Measurements from ENCODE around the gene PROZ. TPM values are rescaled to one million over a fixed set of nuclear protein-coding genes. Genes with fewer than 3 reads are reported as not detected.
A peak's percentile ranks its signal among the peaks of the same experiment; 100 is the strongest.

Gene PROZ
- total RNA-seq, 1 donor from 2014 or later, result not detected

DNA sequence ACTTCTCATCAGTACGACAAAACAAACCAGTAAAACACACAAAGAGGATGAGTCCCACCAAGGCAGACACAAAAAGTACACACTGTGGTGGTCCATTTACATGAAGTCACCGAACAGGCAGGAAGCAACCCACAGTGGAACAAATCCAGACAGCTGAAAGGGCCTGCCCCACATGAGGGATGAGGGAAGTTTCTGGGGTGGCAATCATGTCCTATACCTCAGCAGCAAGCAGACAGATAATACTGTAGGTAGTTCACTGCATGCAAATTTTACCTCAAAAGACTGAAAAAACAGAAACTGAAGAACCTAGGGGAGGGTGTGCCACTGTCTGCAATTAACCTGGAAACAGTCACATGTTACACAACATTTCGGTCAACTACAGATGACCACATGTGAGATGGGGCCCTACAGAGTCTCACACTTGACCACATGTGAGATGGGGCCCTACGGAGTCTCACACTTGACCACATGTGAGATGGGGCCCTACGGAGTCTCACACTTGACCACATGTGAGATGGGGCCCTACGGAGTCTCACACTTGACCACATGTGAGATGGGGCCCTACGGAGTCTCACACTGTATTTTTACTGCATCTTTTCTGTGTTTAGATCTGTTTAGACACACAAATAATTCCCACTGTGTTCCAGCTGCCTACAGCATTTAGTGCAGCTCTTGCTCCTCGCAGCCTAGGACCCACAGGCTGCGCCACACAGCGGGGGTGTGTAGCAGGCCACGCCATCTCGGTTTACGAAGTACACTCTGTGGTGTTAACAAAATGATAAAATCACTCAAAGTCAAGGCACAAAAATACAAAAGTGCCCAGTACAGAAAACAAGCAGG, 27.8 kb downstream of the PROZ start:
- DNase-seq (no peak), ATAC-seq (peak in 1 of 2 donors; percentile 63)
- peak overlapping the region; percentile 50 for H3K27ac ChIP-seq
- H3K27me3 ChIP-seq (ENCODE audit: low read depth), result no peaks in the 10 kb centered on the region
- no peaks in the 10 kb centered on the region for H3K9me3 ChIP-seq
- no peak overlapping the region for H3K4me3 ChIP-seq
- H3K4me1 ChIP-seq, result no peaks in the 10 kb centered on the region
- intact Hi-C loops (cut with DNase I), result no loop called here
- H3K36me3 ChIP-seq, result peaks cover 75% of the 10 kb centered on the region
- TF ChIP-seq, protein P1, sequence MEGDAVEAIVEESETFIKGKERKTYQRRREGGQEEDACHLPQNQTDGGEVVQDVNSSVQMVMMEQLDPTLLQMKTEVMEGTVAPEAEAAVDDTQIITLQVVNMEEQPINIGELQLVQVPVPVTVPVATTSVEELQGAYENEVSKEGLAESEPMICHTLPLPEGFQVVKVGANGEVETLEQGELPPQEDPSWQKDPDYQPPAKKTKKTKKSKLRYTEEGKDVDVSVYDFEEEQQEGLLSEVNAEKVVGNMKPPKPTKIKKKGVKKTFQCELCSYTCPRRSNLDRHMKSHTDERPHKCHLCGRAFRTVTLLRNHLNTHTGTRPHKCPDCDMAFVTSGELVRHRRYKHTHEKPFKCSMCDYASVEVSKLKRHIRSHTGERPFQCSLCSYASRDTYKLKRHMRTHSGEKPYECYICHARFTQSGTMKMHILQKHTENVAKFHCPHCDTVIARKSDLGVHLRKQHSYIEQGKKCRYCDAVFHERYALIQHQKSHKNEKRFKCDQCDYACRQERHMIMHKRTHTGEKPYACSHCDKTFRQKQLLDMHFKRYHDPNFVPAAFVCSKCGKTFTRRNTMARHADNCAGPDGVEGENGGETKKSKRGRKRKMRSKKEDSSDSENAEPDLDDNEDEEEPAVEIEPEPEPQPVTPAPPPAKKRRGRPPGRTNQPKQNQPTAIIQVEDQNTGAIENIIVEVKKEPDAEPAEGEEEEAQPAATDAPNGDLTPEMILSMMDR (IDR thresholded peaks at IDR 0.05), result no peak

- intact Hi-C loops (cut with DNase I), result no loop called here
- Histone ChIP-seq H3K27ac (peak overlapping the region; percentile 50), H3K9me3 (no peaks in the 10 kb centered on the region), H3K36me3 (peaks cover 73% of the 10 kb centered on the region), H3K4me1 (no peaks in the 10 kb centered on the region), H3K4me3 (no peak overlapping the region), H3K27me3 (ENCODE audit: low read depth) (no peaks in the 10 kb centered on the region)
- TF ChIP-seq, protein P1 (IDR thresholded peaks at IDR 0.05), result no peak
- no peak for DNase-seq
- peak; percentile 64 to 85 for ATAC-seq
These were observed 28.8 kb downstream of the PROZ start for GRCh38 chr13:113187263-113187669.

- intact Hi-C loops (cut with DNase I), result no loop called here
- Histone ChIP-seq H3K27ac (no peak overlapping the region), H3K9me3 (no peaks in the 10 kb centered on the region), H3K36me3 (peaks cover 73% of the 10 kb centered on the region), H3K4me3 (no peak overlapping the region), H3K27me3 (ENCODE audit: low read depth) (no peaks in the 10 kb centered on the region), H3K4me1 (no peaks in the 10 kb centered on the region)
- DNase-seq (no peak), ATAC-seq (no peak)
- TF ChIP-seq, protein P1 (IDR thresholded peaks at IDR 0.05), result no peak
These were observed 29.6 kb downstream of the PROZ start for GRCh38 chr13:113187883-113188665.

DNA sequence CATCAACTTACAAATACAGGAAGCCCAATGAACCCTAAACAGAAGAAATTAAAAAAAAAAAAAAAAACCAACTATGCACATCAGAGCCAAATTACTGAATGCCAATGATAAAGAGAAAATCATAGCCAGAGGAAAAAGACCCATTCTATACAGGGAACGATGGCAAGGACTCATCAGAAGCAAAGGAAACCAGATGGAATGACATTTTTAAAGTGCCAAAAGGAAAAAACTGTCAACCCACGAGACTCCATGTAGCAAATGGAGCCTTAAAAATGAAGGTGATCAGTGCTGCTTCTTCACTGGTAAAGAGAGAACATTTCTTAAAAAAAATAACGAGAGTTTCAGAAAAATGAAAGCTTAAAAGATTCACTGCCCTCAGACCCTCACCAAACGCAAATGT, 31.7 kb downstream of the PROZ start:
- Histone ChIP-seq H3K27me3 (ENCODE audit: low read depth) (no peaks in the 10 kb centered on the region), H3K36me3 (peaks cover 74% of the 10 kb centered on the region), H3K9me3 (no peaks in the 10 kb centered on the region), H3K27ac (no peak overlapping the region), H3K4me3 (no peak overlapping the region), H3K4me1 (no peaks in the 10 kb centered on the region)
- no peak for ATAC-seq
- no peak for DNase-seq
- intact Hi-C loops (cut with DNase I), result no loop called here
- TF ChIP-seq, protein P1 (IDR thresholded peaks at IDR 0.05), result no peak

DNA sequence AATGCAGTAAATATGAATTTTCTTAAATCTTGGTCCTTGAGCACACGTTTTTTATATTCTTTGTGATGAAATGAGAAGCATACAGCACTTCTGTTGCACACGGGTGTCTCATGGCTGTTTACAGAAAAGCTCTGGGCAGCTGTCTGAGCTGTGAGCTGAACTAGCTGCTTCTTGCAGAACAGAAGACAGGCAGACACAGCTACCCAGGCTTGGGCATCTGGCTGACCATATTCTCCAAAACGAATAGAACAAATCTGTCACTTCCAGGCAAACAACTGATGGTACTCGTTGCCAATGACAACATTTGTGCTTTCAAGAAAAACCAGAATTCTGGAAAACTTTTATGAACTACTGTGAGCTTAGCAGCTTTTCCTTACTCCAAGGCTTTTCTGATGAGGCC, 33.8 kb downstream of the PROZ start:
- intact Hi-C loops (cut with DNase I), result no loop called here
- ATAC-seq, result no peak
- Histone ChIP-seq H3K4me1 (no peaks in the 10 kb centered on the region), H3K27ac (no peak overlapping the region), H3K4me3 (no peak overlapping the region), H3K9me3 (no peaks in the 10 kb centered on the region), H3K36me3 (peaks cover 88% of the 10 kb centered on the region), H3K27me3 (ENCODE audit: low read depth) (no peaks in the 10 kb centered on the region)
- no peak for DNase-seq
- TF ChIP-seq, protein P1 (IDR thresholded peaks at IDR 0.05), result no peak
